OCI-LY1 (cell line): ENCODE data around the gene MACROD2.

ENCODE experiments used
- CTCF ChIP-seq: fragments of 200-600 bp; sonication (generic), shearing (Covaris generic); IDR thresholded peaks from 2 replicates; pipeline ENCODE4 v1.5.1; 2017; ENCODE audit warnings: mild to moderate bottlenecking, antibody characterized with exemption, low read length, moderate library complexity, mixed read lengths
- EZH2 ChIP-seq: fragments of 200-600 bp; sonication (generic), shearing (Covaris generic); IDR thresholded peaks from 2 replicates; pipeline ENCODE4 v1.8.0; 2017; ENCODE audit warnings: borderline replicate concordance, mixed run types, mild to moderate bottlenecking, antibody characterized with exemption, low read length, moderate library complexity, mixed read lengths

GRCh38 chr20:14413835-14414234 lies 418.5 kb downstream of the MACROD2 start:
- no peak for TF ChIP-seq CTCF
- no peak for TF ChIP-seq EZH2
